ENCODE measurements around the gene DCDC2C.

The DCDC2C gene

DNA sequence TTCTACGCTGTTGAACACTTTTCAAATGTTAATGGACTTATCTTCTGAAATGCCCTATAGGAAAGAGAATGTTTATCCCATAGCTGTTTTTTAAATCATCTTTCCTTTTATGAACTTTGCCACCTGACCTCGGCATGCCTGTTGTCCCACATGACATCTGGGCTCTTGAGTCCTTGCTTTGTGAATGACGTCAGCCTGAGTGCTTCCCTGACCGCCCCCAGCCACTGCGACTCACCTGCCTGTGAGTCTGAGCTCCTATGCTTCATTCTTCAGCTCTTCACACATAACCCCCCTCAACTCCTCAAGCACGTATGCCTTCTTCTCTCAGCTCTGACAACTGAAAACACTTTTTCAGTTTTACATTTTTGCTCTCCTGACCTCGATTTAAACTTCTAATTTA lies 166.8 kb downstream of the DCDC2C start:
- TF ChIP-seq SIN3A (IDR thresholded peaks at IDR 0.05; ENCODE audit: borderline replicate concordance, insufficient read depth, low read length): no peak
- no peak for TF ChIP-seq FOXP2 (optimal IDR thresholded peaks at IDR 0.05; ENCODE audit: borderline replicate concordance, extremely low read depth, extremely low read length, insufficient read depth)
- no peak for TF ChIP-seq POLR2AphosphoS5 (IDR thresholded peaks at IDR 0.05; ENCODE audit: low read depth, low read length)
- TF ChIP-seq, protein P1, sequence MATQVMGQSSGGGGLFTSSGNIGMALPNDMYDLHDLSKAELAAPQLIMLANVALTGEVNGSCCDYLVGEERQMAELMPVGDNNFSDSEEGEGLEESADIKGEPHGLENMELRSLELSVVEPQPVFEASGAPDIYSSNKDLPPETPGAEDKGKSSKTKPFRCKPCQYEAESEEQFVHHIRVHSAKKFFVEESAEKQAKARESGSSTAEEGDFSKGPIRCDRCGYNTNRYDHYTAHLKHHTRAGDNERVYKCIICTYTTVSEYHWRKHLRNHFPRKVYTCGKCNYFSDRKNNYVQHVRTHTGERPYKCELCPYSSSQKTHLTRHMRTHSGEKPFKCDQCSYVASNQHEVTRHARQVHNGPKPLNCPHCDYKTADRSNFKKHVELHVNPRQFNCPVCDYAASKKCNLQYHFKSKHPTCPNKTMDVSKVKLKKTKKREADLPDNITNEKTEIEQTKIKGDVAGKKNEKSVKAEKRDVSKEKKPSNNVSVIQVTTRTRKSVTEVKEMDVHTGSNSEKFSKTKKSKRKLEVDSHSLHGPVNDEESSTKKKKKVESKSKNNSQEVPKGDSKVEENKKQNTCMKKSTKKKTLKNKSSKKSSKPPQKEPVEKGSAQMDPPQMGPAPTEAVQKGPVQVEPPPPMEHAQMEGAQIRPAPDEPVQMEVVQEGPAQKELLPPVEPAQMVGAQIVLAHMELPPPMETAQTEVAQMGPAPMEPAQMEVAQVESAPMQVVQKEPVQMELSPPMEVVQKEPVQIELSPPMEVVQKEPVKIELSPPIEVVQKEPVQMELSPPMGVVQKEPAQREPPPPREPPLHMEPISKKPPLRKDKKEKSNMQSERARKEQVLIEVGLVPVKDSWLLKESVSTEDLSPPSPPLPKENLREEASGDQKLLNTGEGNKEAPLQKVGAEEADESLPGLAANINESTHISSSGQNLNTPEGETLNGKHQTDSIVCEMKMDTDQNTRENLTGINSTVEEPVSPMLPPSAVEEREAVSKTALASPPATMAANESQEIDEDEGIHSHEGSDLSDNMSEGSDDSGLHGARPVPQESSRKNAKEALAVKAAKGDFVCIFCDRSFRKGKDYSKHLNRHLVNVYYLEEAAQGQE (IDR thresholded peaks at IDR 0.05; ENCODE audit: insufficient read depth in 1 of 2, low read depth in 2 of 2, low read length in 2 of 2): no peak
- no peak for TF ChIP-seq TAF1 (IDR thresholded peaks at IDR 0.05; ENCODE audit: borderline replicate concordance, insufficient read depth, low read length)

DNA sequence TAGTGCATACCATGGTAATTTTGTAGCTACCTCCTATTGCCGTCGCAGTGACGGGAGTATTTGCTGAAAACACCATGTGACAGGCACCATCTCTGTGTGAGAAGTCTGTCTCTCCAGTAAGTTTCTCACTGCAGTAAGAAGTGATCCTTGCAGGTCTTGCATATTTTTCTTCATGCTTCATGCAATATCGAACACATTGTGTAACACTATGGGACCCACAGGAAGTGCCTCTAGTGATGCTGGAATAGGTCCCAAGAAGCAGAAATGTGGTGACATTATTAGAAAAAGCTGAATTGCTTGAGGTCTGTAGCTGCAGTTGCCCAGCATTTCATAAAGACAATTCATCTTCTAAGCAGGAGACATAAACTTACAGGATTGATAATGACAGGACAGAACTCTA lies 167.6 kb downstream of the DCDC2C start:
- TF ChIP-seq FOXP2 (optimal IDR thresholded peaks at IDR 0.05; ENCODE audit: borderline replicate concordance, extremely low read depth, extremely low read length, insufficient read depth) (no peak), TAF1 (IDR thresholded peaks at IDR 0.05; ENCODE audit: borderline replicate concordance, insufficient read depth, low read length) (no peak), SIN3A (IDR thresholded peaks at IDR 0.05; ENCODE audit: borderline replicate concordance, insufficient read depth, low read length) (no peak), POLR2AphosphoS5 (IDR thresholded peaks at IDR 0.05; ENCODE audit: low read depth, low read length) (no peak)
- TF ChIP-seq, protein P1 (IDR thresholded peaks at IDR 0.05; ENCODE audit: insufficient read depth in 1 of 2, low read depth in 2 of 2, low read length in 2 of 2): no peak

DNA sequence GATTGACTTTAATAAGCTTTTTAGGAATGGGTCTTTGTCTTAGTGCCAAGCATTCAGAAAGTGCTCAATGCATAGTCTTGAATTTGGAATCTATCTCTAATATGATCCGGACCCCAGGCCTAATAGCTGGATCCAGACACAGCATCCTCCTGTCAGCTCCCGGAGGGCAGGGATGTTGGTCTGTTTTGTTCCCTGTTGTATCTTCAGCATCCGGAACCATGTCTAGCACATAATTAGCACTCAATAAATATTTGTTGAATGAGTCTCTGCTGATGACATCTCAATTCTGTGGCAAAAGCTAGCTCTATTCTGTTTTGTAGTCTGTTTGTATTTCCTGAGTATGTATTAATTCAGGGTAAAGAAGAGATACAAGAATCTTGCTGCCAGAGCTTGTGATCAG lies 169.1 kb downstream of the DCDC2C start:
- TF ChIP-seq TAF1 (IDR thresholded peaks at IDR 0.05; ENCODE audit: borderline replicate concordance, insufficient read depth, low read length): no peak
- no peak for TF ChIP-seq SIN3A (IDR thresholded peaks at IDR 0.05; ENCODE audit: borderline replicate concordance, insufficient read depth, low read length)
- TF ChIP-seq POLR2AphosphoS5 (IDR thresholded peaks at IDR 0.05; ENCODE audit: low read depth, low read length): no peak
- TF ChIP-seq, protein P1 (IDR thresholded peaks at IDR 0.05; ENCODE audit: insufficient read depth in 1 of 2, low read depth in 2 of 2, low read length in 2 of 2): no peak

DNA sequence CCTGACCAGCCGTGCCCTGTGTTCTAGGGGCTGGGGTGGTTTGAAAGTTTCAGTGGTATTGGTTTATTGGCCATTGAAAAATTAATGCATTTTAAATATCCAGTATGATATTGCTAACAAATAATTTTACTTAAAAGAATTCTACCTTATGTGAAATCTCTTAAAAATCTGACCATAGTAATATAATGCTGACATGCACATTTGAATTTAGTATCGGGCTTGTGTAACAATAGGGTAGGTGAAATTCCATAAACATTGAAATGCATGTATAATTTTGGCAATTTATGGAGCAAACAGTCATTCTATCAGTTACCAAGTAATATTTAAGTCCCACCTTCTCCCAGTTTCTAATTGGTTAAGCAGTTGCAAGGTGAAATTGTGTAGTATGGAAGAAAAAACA lies 170.5 kb downstream of the DCDC2C start:
- TF ChIP-seq POLR2AphosphoS5 (IDR thresholded peaks at IDR 0.05; ENCODE audit: low read depth, low read length) (no peak), SIN3A (IDR thresholded peaks at IDR 0.05; ENCODE audit: borderline replicate concordance, insufficient read depth, low read length) (no peak), FOXP2 (optimal IDR thresholded peaks at IDR 0.05; ENCODE audit: borderline replicate concordance, extremely low read depth, extremely low read length, insufficient read depth) (no peak), TAF1 (IDR thresholded peaks at IDR 0.05; ENCODE audit: borderline replicate concordance, insufficient read depth, low read length) (no peak)
- TF ChIP-seq, protein P1 (IDR thresholded peaks at IDR 0.05; ENCODE audit: insufficient read depth in 1 of 2, low read depth in 2 of 2, low read length in 2 of 2): no peak

DNA sequence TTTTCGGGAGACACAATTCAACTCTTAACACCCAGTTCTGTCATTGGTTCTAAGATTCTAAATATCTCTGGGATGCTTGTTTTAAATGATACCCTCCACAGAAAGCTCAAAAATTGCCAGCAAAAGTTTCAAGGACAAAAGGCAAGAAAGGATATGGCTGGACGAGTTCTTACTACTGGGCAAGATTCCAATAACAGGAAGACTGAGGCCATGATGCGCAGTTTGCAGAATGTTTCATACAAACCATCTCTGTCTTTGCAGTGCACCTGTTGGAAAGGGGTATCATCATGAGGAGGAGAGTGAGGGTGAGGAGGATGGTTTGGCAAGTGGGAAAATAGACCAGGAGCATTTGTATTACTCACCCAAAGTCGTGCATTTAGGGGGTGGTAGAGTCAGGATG lies 172.8 kb downstream of the DCDC2C start:
- TF ChIP-seq TAF1 (IDR thresholded peaks at IDR 0.05; ENCODE audit: borderline replicate concordance, insufficient read depth, low read length) (no peak), SIN3A (IDR thresholded peaks at IDR 0.05; ENCODE audit: borderline replicate concordance, insufficient read depth, low read length) (no peak)
- TF ChIP-seq, protein P1 (IDR thresholded peaks at IDR 0.05; ENCODE audit: insufficient read depth in 1 of 2, low read depth in 2 of 2, low read length in 2 of 2): no peak

Measured in PFSK-1 (cell line).